ENCODE data around the gene S100A5. TPM values are rescaled to one million over a fixed set of nuclear protein-coding genes. Genes with fewer than 3 reads are reported as not detected.

Gene S100A5
- total RNA-seq, 4 donors from 2014 or later, result 2.2 to 12.6 (median 6.5) TPM

DNA sequence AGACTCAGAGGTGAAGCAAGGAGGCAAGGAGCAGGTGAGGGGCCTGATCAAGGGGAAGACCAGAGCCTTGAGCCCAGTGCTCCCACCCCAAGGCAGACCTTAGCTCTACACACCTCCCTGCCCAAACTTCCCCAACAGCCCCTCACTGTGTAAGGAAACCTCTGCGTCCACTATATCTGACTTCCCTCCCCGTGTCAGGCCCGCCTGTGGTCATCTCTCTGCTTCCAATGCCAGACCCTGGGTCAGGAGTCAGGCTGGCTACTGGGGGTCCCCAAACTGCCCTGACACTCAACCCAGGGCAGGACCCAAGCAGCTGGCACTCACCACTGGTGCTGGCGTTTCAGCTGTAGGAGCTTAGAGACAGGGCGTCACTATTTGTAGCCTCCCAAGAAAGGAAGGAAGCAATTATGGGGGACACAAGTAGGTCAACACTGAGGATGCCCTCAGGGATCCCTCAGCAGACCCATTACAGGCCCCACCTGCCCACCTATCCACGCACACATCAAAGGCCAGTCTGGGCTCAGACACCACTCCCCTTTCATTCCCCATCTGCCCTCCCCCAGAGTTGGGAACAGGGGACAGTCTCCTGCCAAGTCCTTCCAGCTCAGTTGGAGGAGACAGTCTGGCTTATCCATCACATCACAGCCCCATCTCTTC lies 9.1 kb upstream of the S100A5 start:
- H3K36me3 ChIP-seq, result no peaks in the 10 kb centered on the region
- peak overlapping the region in 2 of 3 donors; percentile 51 to 96 for H3K27ac ChIP-seq
- no peaks in the 10 kb centered on the region for H3K27me3 ChIP-seq
- intact Hi-C loops (cut with DNase I), result no loop called here
- H3K4me3 ChIP-seq (replicated peaks in 1 of 3), result no peak overlapping the region
- WGBS, 2 donors, result 79% methylated on average over 6 of the region's 6 CpGs
- no peaks in the 10 kb centered on the region for H3K9me3 ChIP-seq
- no peak for DNase-seq
- peaks cover 44 to 68% of the 10 kb centered on the region in 2 donors for H3K4me1 ChIP-seq
- TF ChIP-seq POLR2A (IDR thresholded peaks at IDR 0.05) (no peak), CTCF (IDR thresholded peaks at IDR 0.05) (no peak)

DNA sequence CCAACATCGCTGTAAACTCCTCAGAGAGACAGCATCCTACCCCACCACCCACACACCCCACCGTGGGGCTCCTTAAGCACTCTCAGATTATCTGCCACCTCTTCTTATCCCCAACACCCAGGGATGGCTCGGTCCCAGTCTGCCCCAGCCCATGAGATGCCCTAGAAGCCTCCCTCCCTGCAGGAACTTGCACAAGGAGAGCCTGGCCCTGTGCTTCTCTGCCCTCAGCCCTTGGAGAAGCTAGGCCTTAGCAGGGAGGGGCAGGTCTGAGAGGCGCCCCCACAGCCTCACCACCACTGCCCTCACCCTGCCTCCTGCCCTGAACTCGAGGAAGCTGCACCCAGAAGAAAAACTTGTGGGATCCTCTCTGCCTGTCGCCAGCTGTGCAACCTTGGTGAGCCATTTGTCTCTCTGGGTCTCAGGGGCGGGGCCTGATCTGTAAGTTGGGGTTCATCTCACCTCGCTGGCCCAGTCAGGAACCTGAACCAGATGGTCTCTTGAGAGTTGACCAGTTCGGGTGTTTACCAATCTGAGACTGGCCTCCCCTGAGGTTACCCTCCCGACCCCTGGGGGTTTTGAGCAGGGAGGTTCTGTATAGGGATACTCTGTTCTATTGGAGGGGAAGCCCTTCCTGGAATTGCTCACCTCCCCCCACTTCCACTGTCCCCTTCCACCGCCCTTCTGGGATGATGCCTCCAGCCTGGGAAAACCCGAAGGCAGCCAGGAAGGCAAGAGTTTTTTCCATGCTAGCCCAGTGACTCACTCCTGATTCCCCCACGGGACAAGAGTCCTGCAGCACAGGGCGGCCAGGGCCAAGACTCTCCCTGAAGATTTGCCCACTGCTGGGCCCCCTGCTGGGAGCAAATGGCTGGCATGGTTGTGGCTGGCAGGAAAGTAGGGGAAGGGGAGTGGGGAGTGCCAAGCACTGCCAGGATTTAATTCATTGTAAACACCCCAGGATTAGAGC lies 8.3 kb upstream of the S100A5 start, which contains the start of gene S100A3:
Gene S100A3, minus strand, starts transcription at position 537 of the 967 bp plus-strand sequence. CDS start 773 bp downstream, outside the sequence.
- H3K4me3 ChIP-seq (replicated peaks in 1 of 3), result no peak within 1 kb of the TSS
- H3K9me3 ChIP-seq, result no peaks in the 10 kb centered on the region
- TF ChIP-seq CTCF (IDR thresholded peaks at IDR 0.05) (no peak), POLR2A (IDR thresholded peaks at IDR 0.05) (no peak)
- 71 to 87% methylated on average over 12 to 13 of the region's 14 CpGs for WGBS, 2 donors
- peak within 1 kb of the TSS in 2 of 3 donors; percentile 51 to 96 for H3K27ac ChIP-seq
- H3K27me3 ChIP-seq, result no peaks in the 10 kb centered on the region
- intact Hi-C loops (cut with DNase I), result no loop called here
- H3K36me3 ChIP-seq, result no peaks in the 10 kb centered on the region
- no peak for DNase-seq
- peaks cover 46 to 72% of the 10 kb centered on the region in 2 donors for H3K4me1 ChIP-seq

- H3K27ac ChIP-seq, result peak overlapping the region; percentile 74 to 96 (median 94)
- H3K27me3 ChIP-seq, result no peaks in the 10 kb centered on the region
- no peak for DNase-seq
- H3K36me3 ChIP-seq, result no peaks in the 10 kb centered on the region
- H3K4me3 ChIP-seq (replicated peaks in 1 of 3), result no peak overlapping the region
- H3K9me3 ChIP-seq, result no peaks in the 10 kb centered on the region
- H3K4me1 ChIP-seq, result peaks cover 41 to 76% of the 10 kb centered on the region in 2 donors
- TF ChIP-seq CTCF (IDR thresholded peaks at IDR 0.05) (no peak), POLR2A (IDR thresholded peaks at IDR 0.05) (no peak)
- intact Hi-C loops (cut with DNase I), result no loop called here
- 78 to 84% methylated on average over 17 to 18 of the region's 19 CpGs for WGBS, 2 donors
Observed at GRCh38 chr1:153547560-153548551, 7.1 kb upstream of the S100A5 start.

- no peak for TF ChIP-seq CTCF (IDR thresholded peaks at IDR 0.05)
- peak in 1 of 2 donors; percentile 70 for TF ChIP-seq POLR2A (IDR thresholded peaks at IDR 0.05)
- H3K4me3 ChIP-seq (replicated peaks in 1 of 3), result no peak overlapping the region
- WGBS, 2 donors, result 39 to 42% methylated on average over 11 to 13 of the region's 14 CpGs
- H3K27me3 ChIP-seq, result no peaks in the 10 kb centered on the region
- H3K4me1 ChIP-seq, result peaks cover 41 to 85% of the 10 kb centered on the region in 2 donors
- H3K36me3 ChIP-seq, result no peaks in the 10 kb centered on the region
- no peaks in the 10 kb centered on the region for H3K9me3 ChIP-seq
- peak overlapping the region; percentile 74 to 96 (median 94) for H3K27ac ChIP-seq
- peak; percentile 83 to 84 for DNase-seq
- intact Hi-C loops (cut with DNase I), result no loop called here
Observed at GRCh38 chr1:153546796-153547559, 6.2 kb upstream of the S100A5 start.

Data from thyroid gland (tissue), 4 donors.